ENCODE results near the gene OLFM1.

The OLFM1 gene

DNA sequence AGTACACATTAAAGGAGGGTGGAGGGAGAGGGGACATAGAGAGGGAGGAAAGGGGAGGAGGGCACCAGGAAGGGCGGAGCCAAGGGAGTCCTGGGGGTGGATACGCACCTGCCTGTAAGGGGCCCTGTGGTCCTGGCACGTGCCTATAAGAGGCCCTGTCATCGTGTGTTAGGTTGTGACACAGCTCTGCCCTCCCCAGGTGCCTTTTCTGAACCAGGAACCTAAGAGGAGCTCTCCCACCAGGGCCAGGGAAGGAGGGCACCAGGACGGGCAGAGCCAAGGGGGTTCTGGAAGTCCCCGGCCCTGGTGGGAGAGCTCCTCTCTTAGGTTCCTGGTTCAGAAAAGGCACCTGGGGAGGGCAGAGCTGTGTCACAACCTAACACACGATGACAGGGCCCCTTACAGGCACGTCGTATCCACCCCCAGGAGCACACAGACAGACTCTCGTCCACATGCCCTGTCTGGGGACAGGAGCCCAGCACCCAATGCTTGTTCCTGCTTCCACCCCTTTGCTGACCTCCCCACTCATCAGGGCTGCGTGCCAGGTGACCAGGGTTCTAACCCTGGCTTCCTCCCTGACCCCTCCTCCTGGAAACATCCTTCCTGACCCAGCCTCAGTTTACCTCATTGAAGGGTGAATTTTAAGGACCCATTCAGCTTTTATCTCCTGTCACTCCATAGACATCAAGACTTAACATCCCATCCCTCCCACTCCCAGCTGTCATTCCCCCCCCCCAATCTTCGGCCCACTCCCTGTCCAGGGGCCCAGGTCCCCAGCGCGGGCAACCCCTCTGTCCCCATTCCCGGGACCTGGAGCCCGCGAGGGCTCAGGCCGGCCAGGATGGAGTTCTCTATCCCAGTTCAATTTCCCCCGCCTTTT lies 12.9 kb upstream of the OLFM1 start:
- DNase-seq = no peak
- in situ Hi-C loops (cut with MboI; ENCODE audit: low pct_unique_long_range_greater_than_20kb, low sequenced_read_pairs) = no loop called here

GRCh38 chr9:135075234-135076142 lies 12.0 kb upstream of the OLFM1 start:
- in situ Hi-C loops (cut with MboI; ENCODE audit: low pct_unique_long_range_greater_than_20kb, low sequenced_read_pairs) = no loop called here
- DNase-seq = no peak

DNA sequence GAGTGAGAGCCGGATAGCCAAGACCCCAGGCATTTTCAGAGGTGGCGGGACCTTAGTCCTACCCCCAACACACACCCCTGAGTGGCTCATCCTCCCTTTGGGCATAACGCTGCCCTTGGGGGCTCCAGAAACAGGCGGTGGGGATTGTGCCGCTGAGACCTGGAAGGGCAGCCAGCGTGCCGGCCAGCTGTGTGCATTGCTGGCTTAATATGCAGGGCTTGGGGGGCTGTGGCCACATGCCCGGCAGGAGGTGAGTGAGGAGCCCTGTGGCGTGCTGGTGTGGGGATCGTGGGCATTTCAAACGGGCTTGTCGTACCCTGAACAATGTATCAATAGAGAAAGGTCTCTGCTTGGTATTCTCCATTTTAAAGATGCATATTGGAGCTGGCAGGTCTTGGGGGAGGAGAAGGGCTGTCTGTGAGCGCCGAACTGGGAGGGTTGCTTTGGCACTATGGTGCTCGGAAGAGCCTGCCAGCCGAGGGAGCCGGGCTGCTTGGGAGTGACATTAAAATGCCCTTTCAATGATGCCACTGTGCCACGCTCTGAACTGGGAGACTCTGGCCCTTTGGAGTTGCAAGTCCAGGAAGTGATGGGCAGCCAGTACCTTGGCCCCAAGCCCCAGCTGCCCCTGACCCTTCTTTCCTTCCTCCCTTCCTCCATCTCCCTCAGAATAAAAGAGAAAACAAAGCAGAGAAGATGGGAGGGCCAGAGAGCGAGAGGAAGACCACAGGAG lies 11.2 kb upstream of the OLFM1 start:
- in situ Hi-C loops (cut with MboI; ENCODE audit: low pct_unique_long_range_greater_than_20kb, low sequenced_read_pairs) = no loop called here
- DNase-seq = no peak

- in situ Hi-C loops (cut with MboI; ENCODE audit: low pct_unique_long_range_greater_than_20kb, low sequenced_read_pairs) = no loop called here
Observed at GRCh38 chr9:135076876-135077430, 10.5 kb upstream of the OLFM1 start.

DNA sequence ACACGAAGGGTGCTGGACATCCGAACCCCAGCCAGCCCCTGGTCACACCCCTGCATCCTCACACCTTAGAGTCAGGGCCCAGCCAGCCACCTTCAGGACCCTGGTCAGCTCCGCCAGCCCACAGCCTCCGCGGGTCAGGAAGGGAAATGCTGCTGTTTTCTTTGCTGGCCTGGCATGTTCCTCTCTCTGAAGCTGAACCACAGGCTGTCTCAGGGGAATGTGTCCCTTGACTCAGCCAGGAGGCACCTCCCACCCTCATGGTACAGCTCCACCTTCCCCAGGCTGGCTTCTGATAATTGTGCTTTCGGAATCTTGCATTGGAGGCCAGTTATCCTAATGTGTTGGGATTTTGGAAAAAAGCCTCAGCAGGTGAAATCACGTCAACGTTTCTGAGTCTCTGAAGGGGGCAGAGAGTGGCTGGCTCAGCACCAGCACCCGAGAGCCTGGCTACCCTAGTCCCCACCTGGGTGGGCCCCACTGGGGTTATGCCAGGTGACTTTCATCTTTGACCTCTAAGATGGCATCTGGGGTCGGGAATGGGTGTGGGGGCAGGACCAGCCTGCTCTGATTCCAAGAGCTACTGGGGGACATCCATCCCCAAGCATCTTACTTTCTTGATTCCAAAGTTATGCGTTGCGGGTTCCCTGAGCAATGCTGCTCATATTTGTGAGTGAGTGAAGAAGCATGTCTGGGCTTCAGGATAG lies 9.8 kb upstream of the OLFM1 start:
- no peak for DNase-seq

More at GRCh38 chr9:135076876-135077430, 10.5 kb upstream of the OLFM1 start:
- no peak for DNase-seq

GRCh38 chr9:135078361-135078821 lies 9.1 kb upstream of the OLFM1 start:
- DNase-seq = no peak
- in situ Hi-C loops (cut with MboI; ENCODE audit: low pct_unique_long_range_greater_than_20kb, low sequenced_read_pairs) = no loop called here

More for the DNA sequence above, 9.8 kb upstream of the OLFM1 start:
- in situ Hi-C loops (cut with MboI; ENCODE audit: low pct_unique_long_range_greater_than_20kb, low sequenced_read_pairs) = no loop called here

- no peak for DNase-seq
- in situ Hi-C loops (cut with MboI; ENCODE audit: low pct_unique_long_range_greater_than_20kb, low sequenced_read_pairs) = no loop called here
Observed at GRCh38 chr9:135079018-135079417, 8.4 kb upstream of the OLFM1 start.

GRCh38 chr9:135079676-135080075 lies 7.8 kb upstream of the OLFM1 start:
- in situ Hi-C loops (cut with MboI; ENCODE audit: low pct_unique_long_range_greater_than_20kb, low sequenced_read_pairs) = no loop called here
- DNase-seq = no peak

DNA sequence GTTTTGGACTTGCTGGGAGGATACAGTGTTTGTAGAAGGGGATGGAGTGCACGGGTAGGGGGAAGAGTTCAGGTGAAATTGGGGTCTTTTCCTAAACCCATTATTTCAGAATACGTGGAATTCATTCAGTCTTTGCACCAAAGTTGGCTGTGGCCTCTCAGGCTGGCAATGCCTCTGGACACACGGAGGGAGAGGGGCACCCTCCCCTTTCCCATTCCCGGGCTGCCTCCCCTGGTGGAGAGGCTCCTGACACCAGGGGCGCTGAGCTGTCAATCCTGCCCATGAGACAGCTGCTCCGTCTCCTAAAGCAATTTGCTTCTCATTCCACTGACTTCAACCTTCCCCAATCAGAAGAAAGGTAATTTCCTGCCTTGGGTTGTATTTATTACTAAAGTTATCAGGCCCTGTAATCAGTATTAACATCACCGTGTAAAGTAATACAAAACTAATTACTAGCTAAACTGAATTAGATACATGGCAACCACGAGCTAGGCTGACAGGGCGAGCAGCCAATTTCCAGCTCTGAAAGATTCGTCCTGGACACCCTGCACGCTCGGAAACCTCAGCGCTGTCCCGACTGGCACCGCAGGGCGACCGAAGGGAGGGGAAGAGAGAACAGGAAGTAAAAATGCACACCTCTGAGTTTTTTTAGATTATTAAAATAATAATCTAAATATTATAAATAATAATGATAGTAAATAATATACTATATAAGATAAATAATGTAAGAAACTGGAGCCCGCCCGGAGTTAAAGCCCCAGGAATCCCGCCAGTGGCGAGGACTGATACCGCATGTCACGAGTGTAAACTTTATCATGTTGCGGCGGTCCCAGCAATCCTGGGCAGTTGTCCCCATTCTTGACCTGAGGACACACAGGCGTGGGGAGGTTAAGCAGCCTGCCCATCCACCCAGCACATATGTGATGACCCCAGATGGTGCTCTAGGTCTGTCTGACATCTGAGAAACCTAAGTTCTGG lies 6.9 kb upstream of the OLFM1 start:
- in situ Hi-C loops (cut with MboI; ENCODE audit: low pct_unique_long_range_greater_than_20kb, low sequenced_read_pairs) = no loop called here
- DNase-seq = no peak

DNA sequence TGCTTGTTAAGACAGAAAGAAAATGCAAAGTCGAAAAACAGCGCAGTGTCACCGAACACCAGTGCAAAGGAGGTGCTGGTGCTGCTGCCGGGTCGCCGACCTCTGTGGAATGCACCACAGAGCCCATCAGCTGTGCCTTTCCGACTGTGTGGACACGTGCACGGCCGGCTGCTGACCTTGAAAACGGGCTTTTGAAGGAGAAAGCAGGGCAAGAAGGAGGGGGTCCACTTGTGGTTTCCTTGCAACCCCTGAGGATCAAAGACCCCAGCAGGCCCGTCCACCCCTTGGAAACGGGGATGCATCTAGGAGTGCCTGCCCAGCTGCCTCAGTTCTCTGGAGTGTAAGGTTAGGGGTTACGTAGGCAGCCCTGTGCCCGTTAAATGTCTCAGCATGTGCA lies 6.2 kb upstream of the OLFM1 start:
- DNase-seq = no peak
- in situ Hi-C loops (cut with MboI; ENCODE audit: low pct_unique_long_range_greater_than_20kb, low sequenced_read_pairs) = no loop called here

- in situ Hi-C loops (cut with MboI; ENCODE audit: low pct_unique_long_range_greater_than_20kb, low sequenced_read_pairs) = no loop called here
- no peak for DNase-seq
Observed at GRCh38 chr9:135081731-135082130, 5.7 kb upstream of the OLFM1 start.

DNA sequence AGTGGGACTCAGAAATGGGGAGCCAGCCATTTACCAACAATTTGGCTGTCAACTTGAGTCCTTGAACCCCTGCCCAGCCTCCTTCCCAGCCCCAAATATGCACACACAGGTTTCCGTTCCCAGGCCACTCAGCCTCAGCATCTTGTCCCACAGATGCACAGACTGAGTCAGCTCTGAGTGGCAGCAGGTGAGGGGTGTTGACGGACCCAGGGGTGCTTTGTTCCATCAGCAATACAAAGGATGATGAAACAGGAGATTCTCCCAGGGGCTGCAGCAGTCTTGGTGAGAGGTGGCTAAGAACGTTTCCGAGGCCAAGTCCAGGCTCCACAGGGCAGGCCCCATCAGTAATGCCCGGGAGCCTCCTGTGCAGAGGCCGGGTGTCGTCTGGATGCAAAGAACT lies 4.9 kb upstream of the OLFM1 start:
- in situ Hi-C loops (cut with MboI; ENCODE audit: low pct_unique_long_range_greater_than_20kb, low sequenced_read_pairs) = no loop called here
- DNase-seq = no peak

- in situ Hi-C loops (cut with MboI; ENCODE audit: low pct_unique_long_range_greater_than_20kb, low sequenced_read_pairs) = no loop called here
- DNase-seq = no peak
Observed at GRCh38 chr9:135083241-135083810, 4.1 kb upstream of the OLFM1 start.

DNA sequence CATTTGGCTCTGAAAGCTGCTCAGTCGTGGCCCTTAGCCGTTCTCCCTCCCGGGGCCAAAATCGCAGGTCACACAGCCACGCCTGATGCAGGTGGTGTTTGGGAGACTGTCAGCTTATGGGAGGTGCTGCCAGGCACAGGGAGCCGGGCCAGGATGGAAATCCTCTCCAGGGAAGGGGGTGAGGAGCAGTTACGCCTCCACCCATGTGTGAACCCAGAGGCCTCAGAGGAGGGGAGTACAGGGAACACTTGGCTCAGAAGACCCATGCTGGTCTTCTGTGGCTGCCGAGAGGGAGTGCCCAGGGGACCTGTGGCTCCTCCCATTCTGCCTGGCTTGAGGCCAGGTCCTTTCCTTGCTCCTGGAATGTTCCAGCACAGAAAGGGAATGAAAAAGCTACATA lies 3.6 kb upstream of the OLFM1 start:
- DNase-seq = no peak
- in situ Hi-C loops (cut with MboI; ENCODE audit: low pct_unique_long_range_greater_than_20kb, low sequenced_read_pairs) = no loop called here

DNA sequence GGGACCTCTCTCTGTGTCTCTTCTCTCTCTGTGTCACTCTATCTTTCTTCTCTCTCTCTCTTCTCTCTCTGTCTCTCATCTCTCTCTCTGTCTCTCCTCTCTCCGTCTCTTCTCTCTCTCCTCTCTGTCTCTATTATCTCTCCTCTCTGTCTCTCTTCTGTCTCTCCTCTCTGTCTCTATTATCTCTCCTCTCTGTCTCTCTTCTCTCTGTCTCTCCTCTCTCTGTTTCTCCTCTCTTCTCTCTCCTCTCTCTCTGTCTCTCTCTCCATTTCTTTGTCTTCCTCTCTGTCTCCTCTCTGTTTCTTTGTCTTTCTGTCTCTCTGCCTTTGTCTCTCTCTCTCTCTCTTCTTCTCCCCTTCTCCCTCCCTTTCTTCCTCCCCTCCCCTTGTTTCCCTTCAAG lies 3.2 kb upstream of the OLFM1 start:
- DNase-seq = no peak

DNA sequence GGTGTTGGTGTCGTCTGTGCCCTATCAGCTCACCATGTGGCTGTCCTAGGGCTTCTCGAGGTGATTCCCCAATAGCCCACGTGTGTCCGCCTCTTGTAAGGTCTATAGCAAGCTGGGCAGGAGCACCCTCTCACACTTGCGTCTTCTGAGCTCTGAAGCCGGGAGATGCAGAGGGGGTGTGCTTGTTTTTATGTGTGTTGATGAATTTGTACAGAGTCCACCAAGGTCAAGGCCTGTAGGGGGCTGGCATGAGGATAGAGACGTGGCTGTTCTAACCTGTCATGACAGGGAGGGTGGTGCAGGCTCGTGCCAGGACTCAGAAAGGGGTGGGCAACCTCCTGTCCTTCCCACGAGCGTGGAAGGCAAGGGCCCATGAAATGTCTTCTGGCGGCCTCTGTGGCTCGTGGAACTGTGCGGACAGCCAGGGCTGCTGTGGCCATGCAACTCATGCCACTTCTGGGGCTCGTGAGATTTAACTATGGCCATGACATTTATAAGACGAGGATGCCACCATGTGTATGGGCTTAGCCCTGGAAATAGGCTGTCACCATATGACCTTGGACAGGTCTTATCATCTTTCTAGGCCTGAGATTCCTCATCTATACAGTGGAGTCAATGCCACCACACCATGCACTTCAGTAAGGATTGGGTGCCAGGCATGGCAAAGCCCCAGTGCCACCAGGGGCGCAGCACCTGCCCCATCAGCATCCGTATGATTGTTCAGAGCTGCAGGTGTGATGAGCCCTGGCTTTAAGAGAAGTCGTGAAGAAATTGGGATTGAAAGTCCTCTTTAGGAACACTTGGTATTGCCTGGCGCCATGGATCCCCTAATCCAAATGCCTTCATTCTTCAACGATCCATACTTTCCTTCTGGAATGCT lies 2.3 kb upstream of the OLFM1 start:
- DNase-seq = no peak
- in situ Hi-C loops (cut with MboI; ENCODE audit: low pct_unique_long_range_greater_than_20kb, low sequenced_read_pairs) = no loop called here

More for the DNA sequence above, 3.2 kb upstream of the OLFM1 start:
- in situ Hi-C loops (cut with MboI; ENCODE audit: low pct_unique_long_range_greater_than_20kb, low sequenced_read_pairs) = no loop called here

All from KBM-7 (cell line).